Measurements from ENCODE around the gene NID2. TPM values are rescaled to one million over a fixed set of nuclear protein-coding genes. Genes with fewer than 3 reads are reported as not detected.
A peak's percentile ranks its signal among the peaks of the same experiment; 100 is the strongest.

Gene NID2
- total and polyA plus RNA-seq, 2 of the 4 experiments (the other 2 are of a cell fraction): 101 to 303 TPM

- Histone ChIP-seq H3K27me3 (ENCODE audit: control insufficient read depth, insufficient read depth, low read length) (no peaks in the 10 kb centered on the region), H3K27ac (ENCODE audit: insufficient read depth, low read length) (peak overlapping the region; percentile 88; the same call in 1 of the 2 replicates), H4K91ac (ENCODE audit: insufficient read depth, low read depth, low read length) (peak overlapping the region; percentile 46; the same call in 1 of the 2 replicates), H4K8ac (ENCODE audit: low read depth in 2 of 2, low read length in 2 of 2) (peak overlapping the region; percentile 48 to 69; a peak in 3 of 4 replicates), H2BK5ac (ENCODE audit: low read depth, low read length, poor library complexity, severe bottlenecking) (peak overlapping the region; percentile 57), H4K20me1 (ENCODE audit: insufficient read depth, low read length) (no peaks in the 10 kb centered on the region), H3K4me2 (ENCODE audit: low read depth, low read length) (peak overlapping the region; percentile 2; the same call in 1 of the 2 replicates), H4K5ac (ENCODE audit: low read depth, low read length) (peak overlapping the region; percentile 71), H3K9me3 (ENCODE audit: control insufficient read depth, insufficient read depth, low read length) (no peaks in the 10 kb centered on the region), H3K18ac (ENCODE audit: low read depth, low read length) (peak overlapping the region; percentile 84), H2AK9ac (replicated peaks; ENCODE audit: low read depth, low read length, poor library complexity) (no peak overlapping the region), H3K4me3 (ENCODE audit: insufficient read depth, low read depth, low read length) (no peak overlapping the region), H3K9me1 (ENCODE audit: insufficient read depth, low read length) (peaks cover 21% of the 10 kb centered on the region), H3K4ac (ENCODE audit: low read depth, low read length) (peak overlapping the region; percentile 92; the same call in 1 of the 2 replicates), H2AK5ac (ENCODE audit: low read depth, low read length) (peak overlapping the region; percentile 21; the same call in 1 of the 2 replicates), H3K56ac (ENCODE audit: extremely low read depth, insufficient read depth, low read length) (no peak overlapping the region; the same call in 1 of the 2 replicates), H3K9ac (ENCODE audit: low read depth, low read length) (peak overlapping the region; percentile 42), H2BK20ac (ENCODE audit: low read depth, low read length) (peak overlapping the region; percentile 96), H2BK15ac (ENCODE audit: low read depth, low read length) (peak overlapping the region; percentile 16; the same call in 2 of the 3 replicates), H3K14ac (replicated peaks; ENCODE audit: low read depth, low read length) (peak overlapping the region; percentile 83), H3K23ac (ENCODE audit: low read depth, low read length) (peak overlapping the region; percentile 66; the same call in 1 of the 2 replicates), H2AFZ (replicated peaks; ENCODE audit: low read length, poor library complexity) (no peak overlapping the region), H3K79me1 (ENCODE audit: low read depth in 1 of 2, low read length in 2 of 2) (peaks cover 10 to 45% of the 10 kb centered on the region in 2 experiments), H3K36me3 (ENCODE audit: control insufficient read depth, insufficient read depth, low read length) (no peaks in the 10 kb centered on the region), H3K4me1 (ENCODE audit: control insufficient read depth, insufficient read depth, low read length) (peaks cover 34% of the 10 kb centered on the region), H2BK120ac (ENCODE audit: low read depth, low read length) (peak overlapping the region; percentile 95)
- BruUV-seq (replicated peaks): no TSS peak
- in situ Hi-C loops (cut with MboI; ENCODE audit: low sequenced_read_pairs) (no loop called here), dilution Hi-C loops (cut with HindIII; ENCODE audit: low sequenced_read_pairs, unreplicated experiment) (no loop called here), intact Hi-C loops (cut with micrococcal nuclease) (no loop called here)
- no peak for ATAC-seq (ENCODE audit: low read depth)
- no peak for TF ChIP-seq ELK1 (IDR thresholded peaks at IDR 0.05; ENCODE audit: borderline replicate concordance, low read depth, low read length)
- no peak for TF ChIP-seq RCOR1 (IDR thresholded peaks at IDR 0.05; ENCODE audit: insufficient replicate concordance, low read length)
- no peak for TF ChIP-seq FOS (IDR thresholded peaks at IDR 0.05; ENCODE audit: low read depth, low read length)
- TF ChIP-seq CEBPB (IDR thresholded peaks at IDR 0.05; ENCODE audit: low read depth, low read length): no peak
- TF ChIP-seq MXI1 (IDR thresholded peaks at IDR 0.05; ENCODE audit: borderline replicate concordance, low read depth, low read length): no peak
- no peak for TF ChIP-seq RFX5 (IDR thresholded peaks at IDR 0.05; ENCODE audit: low read depth, low read length)
- no peak for TF ChIP-seq BHLHE40 (IDR thresholded peaks at IDR 0.05; ENCODE audit: low read depth, low read length)
- TF ChIP-seq MAZ (IDR thresholded peaks at IDR 0.05; ENCODE audit: borderline replicate concordance, low read depth, low read length): no peak
- no peak for TF ChIP-seq MAFK (IDR thresholded peaks at IDR 0.05; ENCODE audit: low read depth, low read length)
- no peak for TF ChIP-seq NFE2L2 (IDR thresholded peaks at IDR 0.05; ENCODE audit: low read depth, low read length)
- TF ChIP-seq USF2 (IDR thresholded peaks at IDR 0.05; ENCODE audit: low read depth, low read length): no peak
- TF ChIP-seq CHD1 (IDR thresholded peaks at IDR 0.05; ENCODE audit: low read depth, low read length): no peak
- no peak for TF ChIP-seq RAD21 (IDR thresholded peaks at IDR 0.05; ENCODE audit: low read length)
- DNase-seq: peak; percentile 34
- CTCF ChIA-PET: no interaction called here
- POLR2A ChIA-PET (ENCODE audit: unreplicated experiment): no interaction called here
- WGBS, 2 experiments (ENCODE audit: extremely low coverage in 2 of 2, insufficient read length in 1 of 2): no CpG with 5 or more reads among the region's 1 CpG
Measured at GRCh38 chr14:52073251-52073650, 4.4 kb upstream of the NID2 start.
